ENCODE data around the gene GPATCH3. TPM values are rescaled to one million over a fixed set of nuclear protein-coding genes. Genes with fewer than 3 reads are reported as not detected.

The GPATCH3 gene
- total RNA-seq, 2 donors from 2014 or later, result 6.2 to 8.3 TPM

GRCh38 chr1:26844424-26845196 lies 55.7 kb downstream of the GPATCH3 start:
- H3K4me1 ChIP-seq, result no peaks in the 10 kb centered on the region
- no peak for DNase-seq (ENCODE audit: low spot score)
- peaks cover 56% of the 10 kb centered on the region for H3K36me3 ChIP-seq
- no peaks in the 10 kb centered on the region for H3K9me3 ChIP-seq
- H3K27ac ChIP-seq, result no peak overlapping the region
- H3K27me3 ChIP-seq, result no peaks in the 10 kb centered on the region
- no peak overlapping the region for H3K4me3 ChIP-seq
- TF ChIP-seq CTCF (IDR thresholded peaks at IDR 0.05), result no peak

Other genes starting within 250 kb of the GPATCH3 start
- gene ARID1A, start 204.5 kb downstream of the GPATCH3 start, total RNA-seq, result 10 to 100 TPM; 32.7 to 48.8 TPM
- gene PIGV, start 112.5 kb downstream of the GPATCH3 start, total RNA-seq, result 10 to 100 TPM in 1 of 2 donors, 1 to 10 TPM in 1; 6.4 to 13.8 TPM
- gene ZDHHC18, start 73.8 kb downstream of the GPATCH3 start, total RNA-seq, result 10 to 100 TPM; 19.8 to 22.5 TPM
- gene SFN, start 37.3 kb downstream of the GPATCH3 start, total RNA-seq, result under 1 TPM in 1 of 2 donors, not detected in 1; 0.51 TPM
- 1 to 10 TPM; 4.7 to 7.2 TPM for gene GPN2, start 10.2 kb downstream of the GPATCH3 start, total RNA-seq
- gene NR0B2, start 13.5 kb upstream of the GPATCH3 start, total RNA-seq, result 10 to 100 TPM; 10.6 to 19.0 TPM
- 10 to 100 TPM; 66.7 to 82.3 TPM for gene NUDC, start 21.3 kb upstream of the GPATCH3 start, total RNA-seq
- gene KDF1, start 60.0 kb upstream of the GPATCH3 start, total RNA-seq, result under 1 TPM; 0.26 to 0.86 TPM
- 100 to 1,000 TPM in 1 of 2 donors, 10 to 100 TPM in 1; 72.5 to 151 TPM for gene TRNP1, start 93.2 kb upstream of the GPATCH3 start, total RNA-seq
- gene TENT5B, start 112.4 kb upstream of the GPATCH3 start, total RNA-seq, result 10 to 100 TPM; 31.6 to 34.8 TPM